Mammary epithelial cell (primary cell): ENCODE measurements around the gene EPHB2.
A peak's percentile ranks its signal among the peaks of the same experiment; 100 is the strongest.

Experiments
- EZH2 ChIP-seq: IDR thresholded peaks from 2 replicates; pipeline ENCODE4 v1.6.1; 2012; ENCODE audit warnings: low read length, inconsistent platforms, borderline replicate concordance
- TF ChIP-seq, protein P1 (sequence below), 2 donors: IDR thresholded peaks in 1 of 2; conservative IDR thresholded peaks in 1 of 2; 2 replicates each; pipeline ENCODE4 v1.5.1; 2011 to 2012; ENCODE audit warnings: inconsistent platforms in 2 of 2, low read length in 2 of 2, mild to moderate bottlenecking in 2 of 2, control low read depth in 1 of 2, low read depth in 1 of 2; ENCODE audit not compliant: insufficient read depth in 1 of 2; ENCODE audit errors: extremely low read depth in 1 of 2

DNA sequence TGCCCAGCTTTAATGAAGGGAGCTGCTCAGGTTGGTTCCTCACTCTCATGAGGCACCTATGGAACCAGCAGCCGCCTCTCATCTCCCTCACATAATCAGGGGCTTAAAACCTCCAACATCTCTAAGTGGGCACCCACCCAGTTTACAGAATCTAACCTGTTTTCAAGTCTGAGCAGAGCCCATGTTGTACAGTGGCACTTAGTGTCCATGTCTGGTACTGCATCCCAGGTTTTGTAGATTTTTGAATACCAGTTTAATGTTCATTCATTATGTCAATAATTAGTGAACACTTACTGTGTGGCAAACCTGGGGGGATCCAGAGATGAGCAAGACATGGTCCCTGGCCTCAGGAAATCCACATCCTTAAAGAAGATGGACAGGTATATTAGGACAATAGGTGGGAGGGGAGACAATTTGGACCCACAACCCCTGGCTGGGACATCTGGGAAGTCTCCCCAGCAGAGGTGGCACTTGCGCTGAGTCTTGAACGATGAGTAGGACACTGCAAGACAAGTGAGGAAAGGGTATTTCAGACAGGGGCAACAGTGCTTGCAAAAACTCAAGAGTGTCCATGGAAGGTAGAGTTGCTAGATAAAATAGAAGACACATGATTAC lies 178.7 kb downstream of the EPHB2 start:
- TF ChIP-seq, protein P1, sequence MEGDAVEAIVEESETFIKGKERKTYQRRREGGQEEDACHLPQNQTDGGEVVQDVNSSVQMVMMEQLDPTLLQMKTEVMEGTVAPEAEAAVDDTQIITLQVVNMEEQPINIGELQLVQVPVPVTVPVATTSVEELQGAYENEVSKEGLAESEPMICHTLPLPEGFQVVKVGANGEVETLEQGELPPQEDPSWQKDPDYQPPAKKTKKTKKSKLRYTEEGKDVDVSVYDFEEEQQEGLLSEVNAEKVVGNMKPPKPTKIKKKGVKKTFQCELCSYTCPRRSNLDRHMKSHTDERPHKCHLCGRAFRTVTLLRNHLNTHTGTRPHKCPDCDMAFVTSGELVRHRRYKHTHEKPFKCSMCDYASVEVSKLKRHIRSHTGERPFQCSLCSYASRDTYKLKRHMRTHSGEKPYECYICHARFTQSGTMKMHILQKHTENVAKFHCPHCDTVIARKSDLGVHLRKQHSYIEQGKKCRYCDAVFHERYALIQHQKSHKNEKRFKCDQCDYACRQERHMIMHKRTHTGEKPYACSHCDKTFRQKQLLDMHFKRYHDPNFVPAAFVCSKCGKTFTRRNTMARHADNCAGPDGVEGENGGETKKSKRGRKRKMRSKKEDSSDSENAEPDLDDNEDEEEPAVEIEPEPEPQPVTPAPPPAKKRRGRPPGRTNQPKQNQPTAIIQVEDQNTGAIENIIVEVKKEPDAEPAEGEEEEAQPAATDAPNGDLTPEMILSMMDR (conservative IDR thresholded peaks at IDR 0.05 in 1 of 2, IDR thresholded peaks at IDR 0.05 in 1 of 2; ENCODE audit: extremely low read depth in 1 of 2, insufficient read depth in 1 of 2, low read depth in 1 of 2, low read length in 2 of 2) = peak; percentile 83 to 91
- TF ChIP-seq EZH2 = no peak
